Measurements from ENCODE around the gene CLGN.
A peak's percentile ranks its signal among the peaks of the same experiment; 100 is the strongest.

Gene CLGN

DNA sequence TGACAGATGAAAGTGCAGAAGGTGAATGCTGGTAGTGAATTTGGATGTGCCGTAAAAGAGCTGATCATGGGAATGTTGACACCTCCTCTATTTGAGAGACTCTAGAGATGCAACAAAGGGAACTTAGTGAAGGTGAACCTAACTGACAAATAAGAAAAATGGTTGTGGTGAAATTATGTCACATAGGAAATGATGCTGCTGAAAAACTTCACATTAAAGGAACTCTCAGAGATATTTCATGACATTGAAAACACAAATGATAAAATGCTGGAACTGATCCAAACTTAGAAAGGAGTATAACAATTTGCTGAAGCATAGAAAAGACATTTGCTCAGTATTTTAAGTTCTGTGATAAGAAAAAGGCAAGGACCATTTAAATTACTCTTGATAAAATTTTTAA, 38.7 kb upstream of the CLGN start:
- Histone ChIP-seq H3K4me2 (ENCODE audit: low read depth, low read length, poor library complexity, severe bottlenecking) (no peak overlapping the region), H3K9me3 (ENCODE audit: insufficient read depth, low read depth, low read length) (no peaks in the 10 kb centered on the region), H2AFZ (ENCODE audit: low read length) (no peak overlapping the region), H3K36me3 (ENCODE audit: insufficient read depth, low read length) (no peaks in the 10 kb centered on the region), H3K4me1 (ENCODE audit: insufficient read depth, low read length, poor library complexity, severe bottlenecking) (no peaks in the 10 kb centered on the region), H3K79me2 (ENCODE audit: insufficient read depth, low read length) (no peaks in the 10 kb centered on the region), H3K4me3 (ENCODE audit: low read length, poor library complexity, severe bottlenecking) (no peak overlapping the region), H3K9ac (ENCODE audit: low read depth, low read length, poor library complexity, severe bottlenecking) (no peak overlapping the region), H3K9me2 (replicated peaks; ENCODE audit: low read depth, low read length) (no peaks in the 10 kb centered on the region), H4K20me1 (ENCODE audit: insufficient read depth, low read length, poor library complexity, severe bottlenecking) (no peaks in the 10 kb centered on the region), H3F3A (ENCODE audit: low read depth) (no peaks in the 10 kb centered on the region), H3K27me3 (ENCODE audit: insufficient read depth, low read length, poor library complexity, severe bottlenecking) (no peaks in the 10 kb centered on the region)
- TF ChIP-seq CTCF (conservative IDR thresholded peaks at IDR 0.05; ENCODE audit: low read length) (no peak), EZH2phosphoT487 (IDR thresholded peaks at IDR 0.05; ENCODE audit: borderline replicate concordance) (no peak)

GRCh38 chr4:140463614-140464013, 36.2 kb upstream of the CLGN start:
- H3K9me3 ChIP-seq (ENCODE audit: insufficient read depth, low read depth, low read length): no peaks in the 10 kb centered on the region
- no peaks in the 10 kb centered on the region for H3K4me1 ChIP-seq (ENCODE audit: insufficient read depth, low read length, poor library complexity, severe bottlenecking)
- TF ChIP-seq EZH2phosphoT487 (IDR thresholded peaks at IDR 0.05; ENCODE audit: borderline replicate concordance): no peak
- TF ChIP-seq CTCF (conservative IDR thresholded peaks at IDR 0.05; ENCODE audit: low read length): no peak
- H3K27me3 ChIP-seq (ENCODE audit: insufficient read depth, low read length, poor library complexity, severe bottlenecking): no peaks in the 10 kb centered on the region
- H2AFZ ChIP-seq (ENCODE audit: low read length): 0 out of 2 replicates have a peak overlapping the region, but pooled peaks have one; percentile 18
- no peaks in the 10 kb centered on the region for H3F3A ChIP-seq (ENCODE audit: low read depth)
- H3K79me2 ChIP-seq (ENCODE audit: insufficient read depth, low read length): no peaks in the 10 kb centered on the region
- no peaks in the 10 kb centered on the region for H4K20me1 ChIP-seq (ENCODE audit: insufficient read depth, low read length, poor library complexity, severe bottlenecking)
- no peak overlapping the region for H3K4me2 ChIP-seq (ENCODE audit: low read depth, low read length, poor library complexity, severe bottlenecking)
- H3K36me3 ChIP-seq (ENCODE audit: insufficient read depth, low read length): no peaks in the 10 kb centered on the region
- H3K9me2 ChIP-seq (replicated peaks; ENCODE audit: low read depth, low read length): no peaks in the 10 kb centered on the region
- no peak overlapping the region for H3K9ac ChIP-seq (ENCODE audit: low read depth, low read length, poor library complexity, severe bottlenecking)
- no peak overlapping the region for H3K4me3 ChIP-seq (ENCODE audit: low read length, poor library complexity, severe bottlenecking)

- H3K4me2 ChIP-seq (ENCODE audit: low read depth, low read length, poor library complexity, severe bottlenecking): no peak overlapping the region
- no peaks in the 10 kb centered on the region for H3K9me3 ChIP-seq (ENCODE audit: insufficient read depth, low read depth, low read length)
- H2AFZ ChIP-seq (ENCODE audit: low read length): no peak overlapping the region
- no peaks in the 10 kb centered on the region for H3F3A ChIP-seq (ENCODE audit: low read depth)
- no peaks in the 10 kb centered on the region for H3K27me3 ChIP-seq (ENCODE audit: insufficient read depth, low read length, poor library complexity, severe bottlenecking)
- no peaks in the 10 kb centered on the region for H3K4me1 ChIP-seq (ENCODE audit: insufficient read depth, low read length, poor library complexity, severe bottlenecking)
- no peaks in the 10 kb centered on the region for H3K36me3 ChIP-seq (ENCODE audit: insufficient read depth, low read length)
- no peak overlapping the region for H3K9ac ChIP-seq (ENCODE audit: low read depth, low read length, poor library complexity, severe bottlenecking)
- no peaks in the 10 kb centered on the region for H3K9me2 ChIP-seq (replicated peaks; ENCODE audit: low read depth, low read length)
- TF ChIP-seq EZH2phosphoT487 (IDR thresholded peaks at IDR 0.05; ENCODE audit: borderline replicate concordance): no peak
- TF ChIP-seq CTCF (conservative IDR thresholded peaks at IDR 0.05; ENCODE audit: low read length): no peak
- H4K20me1 ChIP-seq (ENCODE audit: insufficient read depth, low read length, poor library complexity, severe bottlenecking): no peaks in the 10 kb centered on the region
- H3K4me3 ChIP-seq (ENCODE audit: low read length, poor library complexity, severe bottlenecking): no peak overlapping the region
- no peaks in the 10 kb centered on the region for H3K79me2 ChIP-seq (ENCODE audit: insufficient read depth, low read length)
Observed at GRCh38 chr4:140463182-140463581, 35.7 kb upstream of the CLGN start.
